ENCODE data around the gene GARRE1. TPM values are rescaled to one million over a fixed set of nuclear protein-coding genes. Genes with fewer than 3 reads are reported as not detected.
A peak's percentile ranks its signal among the peaks of the same experiment; 100 is the strongest.
"Not testable (repeated sequence)": the region's sequence is repeated elsewhere in the genome, so short reads cannot be mapped to it uniquely, and the experiment has no call there.

GARRE1 gene
- polyA plus RNA-seq, 2 of the 4 experiments (the other 2 are of a cell fraction): 9.6 to 20.0 TPM

GRCh38 chr19:34254046-34254697 lies at the start of gene GARRE1 (continued):
- no peak; the same call in 1 of the 2 replicates for TF ChIP-seq REST (IDR thresholded peaks at IDR 0.05)

GRCh38 chr19:34205324-34205723 lies 49.0 kb upstream of the GARRE1 start:
- FAIRE-seq; H3K4me2 ChIP-seq; DNase-seq (ENCODE audit: low read depth in 1 of 2, low spot score in 1 of 2); ATAC-seq; H3K27ac ChIP-seq; H3K4me3 ChIP-seq; H3K4me1 ChIP-seq; H3K9me3 ChIP-seq: not testable (repeated sequence)
- WGBS (ENCODE audit: missing lambda C conversion rate): 94% methylated on average over 7 of the region's 7 CpGs
- CTCF ChIA-PET: interaction anchor here (0.6 to 6.5 kb wide), 7 partner anchors 10 to 427 kb away, joined by 3 to 28 read pairs (median 4); no protein-coding TSS in a partner anchor
- POLR2A ChIA-PET: interaction anchor here (0.6 to 0.8 kb wide), 2 partner anchors 32 to 200 kb away, joined by 4 to 5 read pairs; no protein-coding TSS in a partner anchor

DNA sequence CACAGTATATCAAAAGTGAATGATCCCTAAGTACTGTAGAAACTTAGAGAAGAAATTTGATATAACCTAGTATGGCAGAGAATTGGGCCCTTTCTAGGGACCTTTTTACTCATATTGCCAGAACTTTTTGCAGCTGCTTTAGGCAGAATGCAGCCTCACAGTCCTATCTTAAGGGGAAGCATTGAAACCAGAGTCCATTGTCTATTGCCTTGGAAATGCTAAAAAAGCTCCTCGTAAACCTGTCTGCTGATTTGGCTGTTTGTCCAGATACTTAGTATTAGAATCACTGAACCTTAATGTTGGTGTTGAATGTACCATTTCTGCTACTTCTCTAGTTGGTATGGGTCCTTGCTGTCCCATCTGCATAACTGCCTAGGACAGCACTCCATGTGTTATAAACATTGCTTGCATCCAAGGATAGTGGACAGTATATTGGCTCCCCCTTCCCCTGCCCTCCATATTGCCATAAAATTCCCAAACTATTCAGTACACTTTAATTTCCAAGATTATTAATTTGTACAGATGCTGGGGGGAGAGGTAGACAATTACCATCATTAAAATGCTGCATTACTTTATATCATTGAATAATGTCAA lies 46.0 kb upstream of the GARRE1 start:
- no peak for DNase-seq (ENCODE audit: low read depth in 1 of 2, low spot score in 1 of 2)
- peaks cover 1% of the 10 kb centered on the region for H3K4me1 ChIP-seq
- H3K4me2 ChIP-seq: no peak overlapping the region
- 100% methylated on average over 1 of the region's 1 CpG for WGBS (ENCODE audit: missing lambda C conversion rate)
- ChIA-PET CTCF (interaction anchor here (0.8 to 6.5 kb wide), 8 partner anchors 12 to 430 kb away, joined by 3 to 47 read pairs (median 5); no protein-coding TSS in a partner anchor), POLR2A (no interaction called here)
- FAIRE-seq: no peak
- TF ChIP-seq BHLHE40 (IDR thresholded peaks at IDR 0.05; ENCODE audit: low read depth, low read length) (no peak), MAFK (IDR thresholded peaks at IDR 0.05; ENCODE audit: partially characterized antibody) (no peak), NPAS2 (CRISPR knock-in tag; IDR thresholded peaks at IDR 0.05; ENCODE audit: borderline replicate concordance) (no peak), JUNB (IDR thresholded peaks at IDR 0.05) (no peak), HOXA7 (CRISPR knock-in tag; IDR thresholded peaks at IDR 0.05) (no peak), CBX8 (IDR thresholded peaks at IDR 0.05) (no peak), PBX3 (IDR thresholded peaks at IDR 0.05) (no peak), TFCP2L1 (CRISPR knock-in tag; IDR thresholded peaks at IDR 0.05) (no peak), ZNF302 (CRISPR knock-in tag; IDR thresholded peaks at IDR 0.05) (no peak), MYC (IDR thresholded peaks at IDR 0.05; ENCODE audit: borderline replicate concordance, low read length) (no peak), HOXB5 (CRISPR knock-in tag; IDR thresholded peaks at IDR 0.05) (no peak), FOSB (CRISPR knock-in tag; IDR thresholded peaks at IDR 0.05) (no peak), RAD21 (conservative IDR thresholded peaks at IDR 0.05 in 1 of 2, IDR thresholded peaks at IDR 0.05 in 1 of 2) (no peak)
- TF ChIP-seq, protein P1, sequence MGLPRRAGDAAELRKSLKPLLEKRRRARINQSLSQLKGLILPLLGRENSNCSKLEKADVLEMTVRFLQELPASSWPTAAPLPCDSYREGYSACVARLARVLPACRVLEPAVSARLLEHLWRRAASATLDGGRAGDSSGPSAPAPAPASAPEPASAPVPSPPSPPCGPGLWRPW (IDR thresholded peaks at IDR 0.05): no peak
- TF ChIP-seq, protein P2, sequence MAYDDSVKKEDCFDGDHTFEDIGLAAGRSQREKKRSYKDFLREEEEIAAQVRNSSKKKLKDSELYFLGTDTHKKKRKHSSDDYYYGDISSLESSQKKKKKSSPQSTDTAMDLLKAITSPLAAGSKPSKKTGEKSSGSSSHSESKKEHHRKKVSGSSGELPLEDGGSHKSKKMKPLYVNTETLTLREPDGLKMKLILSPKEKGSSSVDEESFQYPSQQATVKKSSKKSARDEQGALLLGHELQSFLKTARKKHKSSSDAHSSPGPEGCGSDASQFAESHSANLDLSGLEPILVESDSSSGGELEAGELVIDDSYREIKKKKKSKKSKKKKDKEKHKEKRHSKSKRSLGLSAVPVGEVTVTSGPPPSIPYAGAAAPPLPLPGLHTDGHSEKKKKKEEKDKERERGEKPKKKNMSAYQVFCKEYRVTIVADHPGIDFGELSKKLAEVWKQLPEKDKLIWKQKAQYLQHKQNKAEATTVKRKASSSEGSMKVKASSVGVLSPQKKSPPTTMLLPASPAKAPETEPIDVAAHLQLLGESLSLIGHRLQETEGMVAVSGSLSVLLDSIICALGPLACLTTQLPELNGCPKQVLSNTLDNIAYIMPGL (CRISPR knock-in tag; IDR thresholded peaks at IDR 0.05; ENCODE audit: borderline replicate concordance): no peak
- TF ChIP-seq, protein P3, sequence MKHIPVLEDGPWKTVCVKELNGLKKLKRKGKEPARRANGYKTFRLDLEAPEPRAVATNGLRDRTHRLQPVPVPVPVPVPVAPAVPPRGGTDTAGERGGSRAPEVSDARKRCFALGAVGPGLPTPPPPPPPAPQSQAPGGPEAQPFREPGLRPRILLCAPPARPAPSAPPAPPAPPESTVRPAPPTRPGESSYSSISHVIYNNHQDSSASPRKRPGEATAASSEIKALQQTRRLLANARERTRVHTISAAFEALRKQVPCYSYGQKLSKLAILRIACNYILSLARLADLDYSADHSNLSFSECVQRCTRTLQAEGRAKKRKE (CRISPR knock-in tag; IDR thresholded peaks at IDR 0.05; ENCODE audit: low read depth): no peak
- no peak overlapping the region for H3K27ac ChIP-seq
- H3K9me3 ChIP-seq: no peaks in the 10 kb centered on the region
- peak; percentile 51 to 54; a peak in 3 of 6 replicates for ATAC-seq
- H3K4me3 ChIP-seq: no peak overlapping the region

Measured in A549 (cell line).